ENCODE measurements around the gene UTP11.

UTP11 gene

DNA sequence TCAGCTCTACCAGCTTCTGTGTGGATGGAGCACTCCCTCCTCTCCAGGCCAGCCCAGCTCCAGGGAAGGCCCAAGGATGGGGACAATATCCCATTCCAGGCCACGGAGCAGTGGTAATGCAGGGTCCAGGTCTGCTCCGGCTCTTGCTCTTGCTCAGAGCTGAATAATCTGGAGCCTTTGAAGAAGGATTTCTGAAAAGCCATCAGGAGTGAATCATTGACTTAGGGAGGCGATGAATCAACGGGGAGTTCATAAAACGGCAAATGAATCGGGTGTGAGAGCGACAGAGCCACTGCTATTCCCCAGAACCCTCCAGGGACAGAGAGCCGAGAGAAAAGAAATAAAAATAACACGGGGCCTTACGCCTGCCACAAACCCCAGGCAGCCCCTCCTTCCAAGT lies 26.3 kb downstream of the UTP11 start:
- no peak overlapping the region for H3K27ac ChIP-seq (ENCODE audit: low read depth, low read length)
- no peak overlapping the region for H2BK120ac ChIP-seq (ENCODE audit: low read depth, low read length)
- no peaks in the 10 kb centered on the region for H3K36me3 ChIP-seq (ENCODE audit: control insufficient read depth, insufficient read depth, low read length)
- H3K9ac ChIP-seq (ENCODE audit: low read length) = no peak overlapping the region
- no peak overlapping the region for H3K18ac ChIP-seq (ENCODE audit: low read length)
- no peak overlapping the region for H3K4ac ChIP-seq (ENCODE audit: low read depth, low read length)
- no peak overlapping the region for H3K4me2 ChIP-seq (ENCODE audit: low read length)
- H3K4me3 ChIP-seq (ENCODE audit: low read length) = no peak overlapping the region
- no peak for DNase-seq
- H2AK5ac ChIP-seq (ENCODE audit: low read length) = no peak overlapping the region
- no peak overlapping the region for H3K56ac ChIP-seq (ENCODE audit: low read length)
- no CpG with 5 or more reads among the region's 10 CpGs for WGBS (ENCODE audit: extremely low coverage, insufficient coverage, low lambda C conversion rate)
- no peak overlapping the region for H4K5ac ChIP-seq (ENCODE audit: low read length)
- no peaks in the 10 kb centered on the region for H3K79me1 ChIP-seq (ENCODE audit: low read length)
- H3K23ac ChIP-seq (ENCODE audit: low read length) = no peak overlapping the region
- H2BK15ac ChIP-seq (replicated peaks; ENCODE audit: low read depth) = no peak overlapping the region
- H3K27me3 ChIP-seq (ENCODE audit: insufficient read depth, low read length, poor library complexity) = peaks cover 5% of the 10 kb centered on the region
- no peak overlapping the region for H2BK5ac ChIP-seq (ENCODE audit: low read length)
- no peaks in the 10 kb centered on the region for H3K4me1 ChIP-seq (ENCODE audit: control insufficient read depth, low read depth, low read length)
- H4K8ac ChIP-seq (ENCODE audit: low read depth, low read length) = no peak overlapping the region
- H3K79me2 ChIP-seq (ENCODE audit: control insufficient read depth, insufficient read depth, low read length) = no peaks in the 10 kb centered on the region

DNA sequence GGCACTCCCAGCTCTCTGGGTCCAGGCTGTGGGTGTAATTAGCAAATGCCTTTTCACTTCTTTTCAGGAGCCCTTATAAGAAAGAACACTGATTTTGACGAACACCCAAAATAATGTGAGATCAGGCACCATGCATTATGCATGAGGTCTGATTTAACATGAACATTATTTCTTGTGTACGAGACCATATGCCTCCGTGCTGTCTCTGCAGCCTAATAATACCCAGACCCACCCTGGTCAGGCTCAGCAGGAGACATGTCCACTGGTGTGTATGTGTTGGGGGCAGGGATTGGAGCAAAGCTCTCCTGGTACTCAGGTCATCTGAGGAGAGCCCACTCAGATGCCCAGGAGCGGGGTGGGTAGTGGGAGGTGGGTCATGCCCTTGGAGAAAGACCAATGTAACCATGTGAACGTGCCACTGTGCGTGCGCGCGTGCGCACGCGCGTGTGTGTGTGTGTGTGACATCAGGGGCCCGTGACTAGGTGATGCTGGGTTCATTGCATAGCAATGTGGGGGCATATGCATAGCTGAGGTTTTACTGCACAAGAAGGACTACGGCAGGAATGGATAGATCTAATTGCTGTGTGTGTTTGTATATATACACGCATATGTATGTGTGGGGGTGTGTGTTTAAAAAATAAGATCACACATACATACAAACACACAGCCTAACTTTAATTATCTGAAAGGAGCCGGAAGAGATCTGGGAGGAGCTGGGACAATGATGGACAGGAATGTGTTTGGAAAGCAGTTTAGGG lies 27.0 kb downstream of the UTP11 start:
- no peak overlapping the region for H3K9ac ChIP-seq (ENCODE audit: low read length)
- no peaks in the 10 kb centered on the region for H3K79me2 ChIP-seq (ENCODE audit: control insufficient read depth, insufficient read depth, low read length)
- WGBS (ENCODE audit: extremely low coverage, insufficient coverage, low lambda C conversion rate) = no CpG with 5 or more reads among the region's 17 CpGs
- no peak overlapping the region for H2BK15ac ChIP-seq (replicated peaks; ENCODE audit: low read depth)
- H3K27me3 ChIP-seq (ENCODE audit: insufficient read depth, low read length, poor library complexity) = peaks cover 9% of the 10 kb centered on the region
- no peaks in the 10 kb centered on the region for H3K4me1 ChIP-seq (ENCODE audit: control insufficient read depth, low read depth, low read length)
- H3K79me1 ChIP-seq (ENCODE audit: low read length) = no peaks in the 10 kb centered on the region
- no peak overlapping the region for H4K8ac ChIP-seq (ENCODE audit: low read depth, low read length)
- no peak for DNase-seq
- no peak overlapping the region for H3K4me2 ChIP-seq (ENCODE audit: low read length)
- H3K18ac ChIP-seq (ENCODE audit: low read length) = no peak overlapping the region
- H3K4ac ChIP-seq (ENCODE audit: low read depth, low read length) = no peak overlapping the region
- H4K5ac ChIP-seq (ENCODE audit: low read length) = no peak overlapping the region
- no peak overlapping the region for H3K23ac ChIP-seq (ENCODE audit: low read length)
- no peak overlapping the region for H3K27ac ChIP-seq (ENCODE audit: low read depth, low read length)
- no peaks in the 10 kb centered on the region for H3K36me3 ChIP-seq (ENCODE audit: control insufficient read depth, insufficient read depth, low read length)
- H2BK120ac ChIP-seq (ENCODE audit: low read depth, low read length) = no peak overlapping the region
- H2BK5ac ChIP-seq (ENCODE audit: low read length) = no peak overlapping the region
- H3K56ac ChIP-seq (ENCODE audit: low read length) = no peak overlapping the region
- no peak overlapping the region for H3K4me3 ChIP-seq (ENCODE audit: low read length)
- no peak overlapping the region for H2AK5ac ChIP-seq (ENCODE audit: low read length)

DNA sequence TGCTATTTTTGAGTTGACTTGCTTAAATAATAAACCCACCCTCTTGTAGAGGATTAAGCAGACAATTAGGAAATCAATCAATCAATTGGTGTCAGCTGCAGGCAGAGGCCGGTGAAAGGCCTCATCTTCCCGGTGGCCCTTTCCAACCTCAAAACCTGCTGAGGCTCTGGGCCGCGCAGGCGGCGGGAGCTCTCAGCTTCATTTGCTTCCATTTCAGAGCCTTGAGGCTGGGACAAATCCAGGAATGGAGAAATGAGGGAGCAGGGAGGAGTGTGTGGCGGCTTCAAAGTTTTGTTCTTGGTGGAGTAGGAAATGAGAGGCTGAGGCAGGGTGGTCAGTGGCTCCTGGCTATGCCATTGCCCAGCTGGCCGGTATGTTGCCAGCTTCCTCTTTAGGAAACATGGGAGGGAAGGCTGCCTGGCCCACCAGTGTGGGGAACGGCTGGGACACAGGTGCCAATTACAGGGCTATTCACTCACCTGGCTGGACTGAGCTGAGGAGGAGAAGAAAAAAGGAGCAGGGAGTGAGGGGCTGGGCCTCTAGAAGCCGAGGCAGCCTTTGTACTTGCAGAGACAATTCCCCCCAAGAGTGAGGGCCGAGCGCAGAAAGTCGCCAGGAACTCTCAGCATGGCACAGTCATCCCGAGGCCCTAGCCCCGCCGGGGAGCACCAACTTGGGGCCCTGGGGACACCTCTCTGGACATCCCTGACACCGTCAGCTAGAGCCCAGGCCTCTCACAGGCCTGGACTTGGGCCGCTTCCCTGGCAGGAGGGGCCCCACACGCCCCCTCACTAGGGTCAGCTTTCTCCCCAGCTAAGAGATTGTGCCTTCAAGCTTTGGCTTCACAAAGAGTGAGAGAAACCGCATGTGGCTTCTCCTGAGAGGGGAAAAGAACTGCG lies 29.7 kb downstream of the UTP11 start:
- H2BK120ac ChIP-seq (ENCODE audit: low read depth, low read length) = no peak overlapping the region
- no peaks in the 10 kb centered on the region for H3K79me1 ChIP-seq (ENCODE audit: low read length)
- no peak overlapping the region for H3K18ac ChIP-seq (ENCODE audit: low read length)
- H2BK5ac ChIP-seq (ENCODE audit: low read length) = no peak overlapping the region
- H3K23ac ChIP-seq (ENCODE audit: low read length) = no peak overlapping the region
- H3K4me3 ChIP-seq (ENCODE audit: low read length) = no peak overlapping the region
- no peak overlapping the region for H4K5ac ChIP-seq (ENCODE audit: low read length)
- no peak overlapping the region for H3K9ac ChIP-seq (ENCODE audit: low read length)
- H3K79me2 ChIP-seq (ENCODE audit: control insufficient read depth, insufficient read depth, low read length) = no peaks in the 10 kb centered on the region
- H3K27ac ChIP-seq (ENCODE audit: low read depth, low read length) = no peak overlapping the region
- H3K27me3 ChIP-seq (ENCODE audit: insufficient read depth, low read length, poor library complexity) = peaks cover 24% of the 10 kb centered on the region
- H3K36me3 ChIP-seq (ENCODE audit: control insufficient read depth, insufficient read depth, low read length) = no peaks in the 10 kb centered on the region
- no peak overlapping the region for H3K4me2 ChIP-seq (ENCODE audit: low read length)
- H3K4me1 ChIP-seq (ENCODE audit: control insufficient read depth, low read depth, low read length) = no peaks in the 10 kb centered on the region
- H3K56ac ChIP-seq (ENCODE audit: low read length) = no peak overlapping the region
- WGBS (ENCODE audit: extremely low coverage, insufficient coverage, low lambda C conversion rate) = no CpG with 5 or more reads among the region's 21 CpGs
- DNase-seq = no peak
- no peak overlapping the region for H2BK15ac ChIP-seq (replicated peaks; ENCODE audit: low read depth)
- no peak overlapping the region for H4K8ac ChIP-seq (ENCODE audit: low read depth, low read length)
- H3K4ac ChIP-seq (ENCODE audit: low read depth, low read length) = no peak overlapping the region
- no peak overlapping the region for H2AK5ac ChIP-seq (ENCODE audit: low read length)

DNA sequence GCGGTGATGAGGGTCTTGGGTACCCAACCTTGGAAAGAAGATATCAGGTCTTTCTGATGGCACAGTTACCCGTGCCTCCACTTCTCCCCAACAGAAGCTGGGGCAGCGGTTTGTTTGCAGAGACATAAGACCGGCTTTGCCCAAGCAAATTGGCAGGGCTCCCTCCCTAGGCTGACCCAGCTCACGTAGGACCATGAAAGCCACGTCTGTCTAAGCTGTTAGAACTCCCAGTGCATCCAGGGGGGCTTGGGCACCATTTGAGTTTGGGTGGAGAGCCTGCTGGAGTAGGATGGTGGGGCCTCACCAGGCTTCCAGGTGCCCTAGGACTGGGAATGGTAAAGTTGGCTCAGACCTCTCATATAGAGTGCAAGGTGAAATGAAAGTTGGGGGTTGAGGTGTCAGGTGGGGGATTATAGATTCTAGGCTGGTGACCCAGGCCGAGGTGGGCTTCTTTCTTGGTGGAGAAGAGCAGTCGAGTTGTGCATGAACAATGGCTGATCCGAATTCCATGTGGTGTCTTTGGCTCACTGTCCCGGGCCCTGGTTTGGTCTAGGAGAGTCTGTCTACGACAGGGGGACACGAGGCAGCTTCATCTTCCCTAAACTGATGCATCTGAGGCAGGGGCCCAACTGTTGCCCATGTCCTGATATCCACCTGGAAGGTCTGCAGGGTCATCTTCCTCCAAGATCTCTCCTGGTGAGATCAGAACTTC lies 30.7 kb downstream of the UTP11 start:
- Histone ChIP-seq H3K4me1 (ENCODE audit: control insufficient read depth, low read depth, low read length) (no peaks in the 10 kb centered on the region), H3K4me3 (ENCODE audit: low read length) (no peak overlapping the region), H3K79me1 (ENCODE audit: low read length) (no peaks in the 10 kb centered on the region), H2BK15ac (replicated peaks; ENCODE audit: low read depth) (no peak overlapping the region), H3K23ac (ENCODE audit: low read length) (no peak overlapping the region), H3K9ac (ENCODE audit: low read length) (no peak overlapping the region), H3K56ac (ENCODE audit: low read length) (no peak overlapping the region), H3K18ac (ENCODE audit: low read length) (no peak overlapping the region), H3K4ac (ENCODE audit: low read depth, low read length) (no peak overlapping the region), H2BK120ac (ENCODE audit: low read depth, low read length) (no peak overlapping the region), H2BK5ac (ENCODE audit: low read length) (no peak overlapping the region), H3K27ac (ENCODE audit: low read depth, low read length) (no peak overlapping the region), H3K4me2 (ENCODE audit: low read length) (no peak overlapping the region), H3K27me3 (ENCODE audit: insufficient read depth, low read length, poor library complexity) (peaks cover 25% of the 10 kb centered on the region), H4K8ac (ENCODE audit: low read depth, low read length) (no peak overlapping the region), H3K79me2 (ENCODE audit: control insufficient read depth, insufficient read depth, low read length) (no peaks in the 10 kb centered on the region), H2AK5ac (ENCODE audit: low read length) (no peak overlapping the region), H4K5ac (ENCODE audit: low read length) (no peak overlapping the region), H3K36me3 (ENCODE audit: control insufficient read depth, insufficient read depth, low read length) (no peaks in the 10 kb centered on the region)
- DNase-seq = no peak
- WGBS (ENCODE audit: extremely low coverage, insufficient coverage, low lambda C conversion rate) = no CpG with 5 or more reads among the region's 12 CpGs

DNA sequence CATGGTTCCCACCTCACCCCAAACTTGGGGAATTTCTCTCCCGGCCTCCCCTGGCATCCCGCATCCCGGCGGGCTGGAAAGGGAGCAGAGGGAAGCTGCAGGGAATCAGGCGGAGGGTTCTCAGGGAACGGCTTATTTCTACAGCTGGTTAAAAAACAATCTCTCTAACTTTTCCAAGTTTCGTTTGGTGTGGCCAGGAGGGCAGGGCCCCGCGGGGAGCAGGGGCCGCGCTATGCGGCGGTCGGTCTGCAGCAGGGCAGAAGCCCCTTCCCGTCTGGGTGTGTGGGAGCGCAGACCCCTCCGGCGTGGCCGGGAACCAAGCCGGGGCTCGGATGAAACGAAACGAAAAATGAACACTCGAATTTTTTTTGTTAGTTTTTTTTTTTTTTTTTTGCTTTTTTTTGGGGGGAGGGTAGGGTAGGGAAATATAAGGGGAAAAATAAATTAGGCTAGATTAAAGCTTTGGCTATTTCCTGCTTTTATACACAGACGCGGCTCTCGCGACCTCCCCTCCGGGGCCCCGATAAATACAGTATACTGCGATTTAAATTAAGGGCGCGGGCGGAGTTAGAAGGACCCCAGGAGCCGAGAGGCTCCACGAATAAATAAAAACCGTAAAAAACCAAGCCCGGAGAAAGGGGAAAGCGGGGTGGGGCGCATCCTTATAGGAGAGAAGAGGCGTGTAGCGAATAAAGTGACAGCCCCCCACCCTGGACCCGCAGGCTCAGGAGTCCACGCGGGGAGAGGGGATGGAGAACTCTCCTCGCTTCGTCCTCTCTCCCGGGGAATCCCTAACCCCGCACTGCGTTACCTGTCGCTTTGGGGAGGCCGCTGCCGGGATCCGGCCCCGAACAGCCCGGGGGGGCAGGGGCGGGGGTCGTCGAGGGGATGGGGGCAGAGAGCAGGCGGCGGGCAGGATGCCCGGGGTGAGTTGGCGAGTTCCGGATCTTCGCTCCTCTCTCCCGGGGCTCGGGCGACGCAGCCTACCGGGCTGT lies 32.0 kb downstream of the UTP11 start:
- no peak overlapping the region for H4K8ac ChIP-seq (ENCODE audit: low read depth, low read length)
- peak overlapping the region; percentile 78 for H3K4me2 ChIP-seq (ENCODE audit: low read length)
- peak overlapping the region; percentile 49 for H3K56ac ChIP-seq (ENCODE audit: low read length)
- no CpG with 5 or more reads among the region's 70 CpGs for WGBS (ENCODE audit: extremely low coverage, insufficient coverage, low lambda C conversion rate)
- no peaks in the 10 kb centered on the region for H3K4me1 ChIP-seq (ENCODE audit: control insufficient read depth, low read depth, low read length)
- H2BK15ac ChIP-seq (replicated peaks; ENCODE audit: low read depth) = no peak overlapping the region
- H3K36me3 ChIP-seq (ENCODE audit: control insufficient read depth, insufficient read depth, low read length) = no peaks in the 10 kb centered on the region
- peak overlapping the region; percentile 16 for H3K18ac ChIP-seq (ENCODE audit: low read length)
- no peak overlapping the region for H2AK5ac ChIP-seq (ENCODE audit: low read length)
- H4K5ac ChIP-seq (ENCODE audit: low read length) = no peak overlapping the region
- peak overlapping the region; percentile 22 for H3K9ac ChIP-seq (ENCODE audit: low read length)
- H3K79me1 ChIP-seq (ENCODE audit: low read length) = no peaks in the 10 kb centered on the region
- no peak overlapping the region for H3K23ac ChIP-seq (ENCODE audit: low read length)
- H2BK120ac ChIP-seq (ENCODE audit: low read depth, low read length) = no peak overlapping the region
- DNase-seq = no peak
- no peak overlapping the region for H3K4ac ChIP-seq (ENCODE audit: low read depth, low read length)
- H3K27me3 ChIP-seq (ENCODE audit: insufficient read depth, low read length, poor library complexity) = peaks cover 25% of the 10 kb centered on the region
- no peaks in the 10 kb centered on the region for H3K79me2 ChIP-seq (ENCODE audit: control insufficient read depth, insufficient read depth, low read length)
- H3K4me3 ChIP-seq (ENCODE audit: low read length) = peak overlapping the region; percentile 19
- no peak overlapping the region for H3K27ac ChIP-seq (ENCODE audit: low read depth, low read length)
- H2BK5ac ChIP-seq (ENCODE audit: low read length) = no peak overlapping the region
